GM21381 (cell line): ENCODE results near the gene CNTNAP2.
"Not testable (repeated sequence)": the region's sequence is repeated elsewhere in the genome, so short reads cannot be mapped to it uniquely, and the experiment has no call there.

Experiments
- ATAC-seq: cut with Tn5 transposase; IDR thresholded peaks from one replicate; pipeline ENCODE4 v1.9.1; 2021; ENCODE audit warnings: mild to moderate bottlenecking, moderate library complexity; ENCODE audit not compliant: unreplicated experiment

Gene CNTNAP2

GRCh38 chr7:148302436-148302835, 2185.8 kb downstream of the CNTNAP2 start:
- not testable (repeated sequence) for ATAC-seq

- no peak for ATAC-seq
Measured at GRCh38 chr7:148303295-148304082, 2186.9 kb downstream of the CNTNAP2 start.

- no peak for ATAC-seq
Measured at GRCh38 chr7:148304083-148304335, 2187.4 kb downstream of the CNTNAP2 start.

DNA sequence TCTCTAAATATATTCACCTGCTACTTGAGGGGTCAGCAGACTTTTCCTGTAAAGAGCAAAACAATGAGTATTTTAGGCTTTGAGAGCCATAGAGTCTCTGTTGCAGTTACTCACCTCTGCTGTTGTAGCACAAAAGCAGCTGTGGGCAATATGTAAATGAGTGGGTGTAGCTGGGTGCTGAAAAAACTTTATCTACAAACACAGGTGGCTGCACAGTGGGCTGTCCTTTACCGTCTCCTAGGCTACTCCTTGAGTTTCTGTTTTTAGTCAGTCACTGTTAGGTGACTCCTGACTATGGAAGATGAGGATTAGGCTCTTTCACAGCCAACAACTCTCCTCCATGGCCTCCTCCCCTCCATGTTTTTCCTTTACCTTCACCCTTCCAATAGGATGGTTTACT, 2187.9 kb downstream of the CNTNAP2 start:
- ATAC-seq = no peak

DNA sequence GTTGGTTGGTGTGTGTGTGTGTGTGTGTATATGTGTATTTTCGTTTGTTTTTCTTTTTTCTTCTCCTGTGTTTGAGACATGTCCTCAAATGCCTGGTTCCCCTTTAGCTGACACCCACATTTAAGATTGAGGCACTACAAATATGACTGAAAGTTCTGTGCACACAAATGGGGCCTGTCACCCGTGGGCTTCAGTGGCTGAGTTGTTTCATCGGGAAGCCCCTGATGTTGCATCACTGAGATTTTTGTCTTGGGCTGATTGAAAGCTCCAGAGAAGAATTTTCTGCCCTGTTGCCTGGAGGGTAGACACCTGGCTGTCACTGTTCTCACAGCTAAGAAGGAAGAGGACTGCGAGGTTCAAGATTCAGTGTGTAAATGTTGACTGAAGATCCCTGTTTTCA, 2190.2 kb downstream of the CNTNAP2 start:
- ATAC-seq = no peak

DNA sequence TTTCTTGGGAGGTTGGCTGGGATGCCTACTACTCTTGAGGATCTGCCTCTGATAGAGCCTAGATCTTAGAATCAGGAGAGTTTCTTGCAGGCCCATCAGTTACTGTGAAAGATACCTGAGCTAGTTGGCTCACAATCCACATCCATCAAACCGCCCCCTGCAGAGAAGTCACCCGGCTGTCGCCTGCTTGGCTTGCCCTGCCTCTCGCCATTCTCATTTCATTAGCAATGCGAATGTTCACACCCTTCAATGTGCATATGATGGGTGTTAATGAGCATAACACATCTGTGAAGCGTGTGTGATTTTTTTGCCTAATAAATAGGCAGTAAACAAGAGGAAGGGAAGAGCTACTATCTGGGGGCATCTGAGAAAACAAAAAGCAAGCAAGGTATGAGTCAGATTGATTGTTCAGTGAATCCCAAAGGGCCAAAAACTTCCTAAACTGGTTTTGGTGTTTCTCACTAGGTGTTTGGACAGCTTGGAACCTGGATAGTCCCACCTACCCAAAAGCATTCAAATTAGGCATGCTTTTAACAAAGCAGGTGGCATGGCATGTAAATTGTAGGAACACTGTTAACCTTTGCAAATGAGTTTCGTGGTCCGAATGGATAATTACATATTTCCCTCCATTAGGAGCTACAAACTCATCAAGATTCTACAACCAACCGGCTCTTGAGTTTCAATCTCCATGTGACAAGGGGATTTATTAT, 2201.7 kb downstream of the CNTNAP2 start:
- ATAC-seq = no peak

DNA sequence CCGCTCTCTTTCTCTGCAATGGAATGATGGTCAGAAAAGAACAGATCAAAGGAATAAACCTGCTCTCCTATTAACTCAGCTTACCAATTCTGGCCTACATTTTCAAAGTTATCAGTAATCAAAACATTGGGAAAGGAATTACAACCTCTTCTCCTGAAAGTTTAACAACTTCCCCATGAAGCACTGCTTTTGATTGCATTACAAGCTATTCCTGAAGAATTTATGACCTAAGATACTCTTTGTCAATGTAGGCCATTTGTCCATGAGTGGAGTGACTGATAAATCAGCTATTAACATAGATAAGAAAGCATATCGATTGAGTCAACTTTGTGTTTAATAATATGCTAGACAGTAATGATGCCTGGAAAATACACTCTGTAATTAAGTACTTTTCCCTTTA, 2202.2 kb downstream of the CNTNAP2 start:
- no peak for ATAC-seq

DNA sequence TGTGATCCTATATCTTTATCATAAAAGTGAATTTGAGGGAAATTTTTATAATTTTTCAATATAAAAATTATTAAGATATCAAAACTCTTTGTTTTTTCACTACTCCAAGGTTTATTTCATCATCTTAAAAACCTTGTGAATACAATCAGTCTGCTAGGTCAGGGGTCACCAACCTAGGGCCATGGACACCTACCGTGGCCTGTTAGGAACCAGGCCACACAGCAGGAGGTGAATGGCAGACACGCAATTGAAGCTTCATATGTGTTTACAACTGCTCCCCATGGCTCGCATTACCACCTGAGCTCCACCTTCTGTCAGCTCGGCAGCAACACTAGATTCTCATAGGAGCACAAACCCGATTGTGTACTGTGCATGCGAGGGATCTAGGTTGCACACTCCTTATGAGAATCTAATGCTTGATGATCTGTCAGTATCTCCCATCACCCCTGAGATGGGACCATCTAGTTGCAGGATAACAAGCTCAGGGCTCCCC, 2202.8 kb downstream of the CNTNAP2 start:
- no peak for ATAC-seq

GRCh38 chr7:148325208-148325607, 2208.6 kb downstream of the CNTNAP2 start:
- no peak for ATAC-seq

- ATAC-seq = no peak
Measured at GRCh38 chr7:148327379-148327778, 2210.8 kb downstream of the CNTNAP2 start.

DNA sequence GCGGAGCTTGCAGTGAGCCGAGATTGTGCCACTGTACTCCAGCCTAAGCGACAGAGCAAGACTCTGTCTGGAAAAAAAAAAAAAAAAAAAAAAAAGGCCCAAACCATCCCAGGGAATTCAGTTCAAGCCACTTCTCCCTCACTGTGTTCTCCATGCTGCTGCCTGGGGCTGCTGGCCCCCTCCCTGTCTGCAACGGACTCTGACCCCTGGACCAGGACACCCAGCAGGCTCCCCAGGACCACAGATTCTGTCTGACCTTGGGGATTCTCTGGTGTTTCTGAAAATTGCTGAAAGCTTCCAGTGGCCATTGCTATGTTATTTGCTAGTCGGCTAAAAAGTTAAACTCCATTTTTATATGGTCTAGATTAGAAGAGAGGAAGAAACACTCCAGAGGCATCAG, 2212.3 kb downstream of the CNTNAP2 start:
- ATAC-seq = no peak

DNA sequence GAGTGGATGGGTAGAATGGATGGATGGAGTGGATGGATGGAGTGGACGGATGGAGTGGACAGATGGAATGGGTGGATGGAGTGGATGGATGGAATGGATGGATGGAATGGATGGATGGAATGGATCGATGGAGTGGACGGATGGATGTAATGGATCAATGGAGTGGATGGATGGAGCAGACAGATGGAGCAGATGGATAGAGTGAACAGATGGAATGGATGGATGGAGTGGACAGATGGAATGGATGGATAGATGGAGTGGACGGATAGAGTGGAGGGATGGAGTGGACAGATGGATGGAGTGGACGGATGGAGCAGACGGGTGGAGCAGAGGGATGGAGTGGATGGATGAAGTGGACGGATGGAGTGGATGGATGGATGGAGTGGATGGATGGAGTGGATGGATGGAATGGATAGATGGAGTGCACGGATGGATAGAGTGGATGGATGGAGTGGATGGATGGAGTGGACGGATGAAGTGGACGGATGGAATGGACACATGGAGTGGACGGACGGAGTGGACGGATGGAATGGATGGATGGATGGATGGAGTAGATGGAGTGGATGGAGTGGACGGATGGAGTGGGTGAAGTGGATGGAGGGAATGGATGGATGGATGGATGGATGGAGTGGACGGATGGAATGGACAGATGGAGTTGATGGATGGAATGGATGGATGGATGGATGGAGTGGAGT, 2213.7 kb downstream of the CNTNAP2 start:
- no peak for ATAC-seq

- ATAC-seq = no peak
Measured at GRCh38 chr7:148330822-148331221, 2214.2 kb downstream of the CNTNAP2 start.

DNA sequence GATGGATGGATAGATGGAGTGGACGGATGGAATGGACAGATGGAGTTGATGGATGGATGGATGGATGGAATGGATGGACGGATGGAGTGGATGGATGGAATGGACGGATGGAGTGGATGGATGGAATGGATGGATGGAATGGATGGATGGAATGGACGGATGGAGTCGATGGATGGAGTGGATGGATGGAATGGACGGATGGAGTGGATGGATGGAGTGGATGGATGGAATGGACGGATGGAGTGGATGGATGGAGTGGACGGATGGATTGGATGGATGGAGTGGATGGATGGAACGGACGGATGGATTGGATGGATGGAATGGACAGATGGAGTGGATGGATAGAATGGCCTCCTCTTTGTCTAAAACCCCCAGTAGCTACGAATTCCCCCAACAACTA, 2214.9 kb downstream of the CNTNAP2 start:
- not testable (repeated sequence) for ATAC-seq

DNA sequence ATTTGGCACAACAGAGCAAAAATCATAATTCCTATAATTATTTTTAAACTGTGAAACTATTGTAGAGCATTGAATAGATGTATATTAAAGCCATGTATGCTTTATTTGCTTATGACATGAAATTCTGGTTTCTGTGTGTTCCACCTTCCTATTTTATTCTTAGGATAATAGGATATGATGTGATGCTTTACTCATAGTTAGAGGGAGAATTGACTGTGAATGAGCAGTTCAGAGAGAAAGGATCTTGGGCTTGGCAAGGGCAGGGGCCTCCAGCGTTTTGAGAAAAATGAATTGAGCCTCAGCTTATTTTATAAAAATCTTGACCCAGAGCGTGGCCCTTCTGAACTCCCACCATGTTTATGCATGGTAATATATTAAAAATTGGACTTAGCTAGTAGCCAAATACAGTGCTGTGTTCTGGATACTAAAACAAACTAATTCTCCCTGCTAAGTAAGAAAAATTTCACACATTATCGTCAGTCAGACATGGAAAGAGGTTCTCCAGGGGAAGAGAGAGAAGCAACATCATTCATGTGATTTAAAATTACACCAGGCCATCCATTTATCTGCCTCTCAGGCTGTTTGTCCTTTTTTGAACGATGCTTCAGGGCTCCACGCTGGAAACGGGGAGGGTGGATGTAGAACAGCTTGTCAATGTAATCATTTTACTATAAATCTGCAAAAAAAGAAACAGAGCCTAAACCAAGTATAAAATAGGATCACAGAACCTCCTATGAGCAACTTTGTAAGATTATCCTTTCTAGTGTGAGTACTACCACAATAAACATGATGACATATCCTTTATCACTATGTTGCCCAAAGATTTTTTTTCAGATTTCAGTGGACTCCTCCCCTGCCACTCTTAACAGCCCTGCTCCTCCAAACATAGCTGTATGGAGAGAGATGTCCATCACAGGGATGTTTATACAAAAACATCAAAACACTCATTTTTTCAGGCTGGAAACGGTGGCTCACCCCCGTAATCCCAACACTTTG, 2215.9 kb downstream of the CNTNAP2 start:
- ATAC-seq = no peak

DNA sequence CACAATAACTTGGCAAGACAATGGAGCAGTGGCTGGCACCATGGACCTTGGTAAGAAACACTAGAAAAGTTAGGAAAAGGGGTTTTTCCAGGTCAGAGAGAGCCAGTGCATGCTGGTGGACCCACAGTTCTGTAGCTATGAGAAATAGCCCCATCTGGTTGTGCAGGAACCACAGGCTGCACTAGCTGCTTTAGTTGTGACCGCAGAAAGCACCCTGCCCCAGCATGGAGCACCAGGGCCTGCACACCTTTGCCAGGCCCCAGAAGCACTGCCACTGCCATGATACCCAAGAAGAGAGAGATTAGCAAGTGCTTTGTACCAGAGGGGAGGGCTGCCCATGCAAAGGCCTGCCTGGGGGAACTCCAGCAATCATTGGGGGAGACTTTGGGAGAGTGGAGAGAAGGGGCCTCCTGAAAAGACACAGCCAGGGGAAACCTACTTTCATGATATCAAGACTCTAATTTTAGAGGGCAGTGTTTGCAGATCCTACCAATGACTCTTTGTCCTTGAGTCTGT, 2217.9 kb downstream of the CNTNAP2 start:
- no peak for ATAC-seq

- ATAC-seq = no peak
Measured at GRCh38 chr7:148334959-148335577, 2218.5 kb downstream of the CNTNAP2 start.

DNA sequence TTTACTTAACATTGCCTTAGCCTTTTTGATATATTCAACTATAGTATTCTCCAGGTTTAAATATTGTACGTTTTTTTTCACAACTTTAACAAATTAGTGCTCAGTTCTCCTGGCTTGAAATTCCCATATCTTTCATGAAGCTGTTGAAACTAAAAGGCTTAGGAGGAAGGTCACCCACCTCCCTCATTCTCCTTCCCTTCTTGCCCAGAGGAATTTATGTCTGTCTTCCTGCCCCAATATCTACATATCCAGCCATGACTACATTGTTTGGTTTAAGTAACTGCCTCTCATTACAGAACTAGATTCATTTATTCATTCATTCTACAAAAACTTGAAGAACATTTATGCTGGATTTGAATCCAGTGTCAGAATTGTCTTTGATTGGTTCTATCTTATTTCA, 2219.2 kb downstream of the CNTNAP2 start:
- no peak for ATAC-seq

- no peak for ATAC-seq
Measured at GRCh38 chr7:148336411-148336810, 2219.8 kb downstream of the CNTNAP2 start.
